HG03439 (cell line): Measurements from ENCODE around the gene BIRC2.

Experiments
- ATAC-seq: cut with Tn5 transposase; IDR thresholded peaks from one replicate; pipeline ENCODE4 v1.9.1; 2021; ENCODE audit warnings: mild to moderate bottlenecking, moderate library complexity; ENCODE audit not compliant: unreplicated experiment

Gene BIRC2

DNA sequence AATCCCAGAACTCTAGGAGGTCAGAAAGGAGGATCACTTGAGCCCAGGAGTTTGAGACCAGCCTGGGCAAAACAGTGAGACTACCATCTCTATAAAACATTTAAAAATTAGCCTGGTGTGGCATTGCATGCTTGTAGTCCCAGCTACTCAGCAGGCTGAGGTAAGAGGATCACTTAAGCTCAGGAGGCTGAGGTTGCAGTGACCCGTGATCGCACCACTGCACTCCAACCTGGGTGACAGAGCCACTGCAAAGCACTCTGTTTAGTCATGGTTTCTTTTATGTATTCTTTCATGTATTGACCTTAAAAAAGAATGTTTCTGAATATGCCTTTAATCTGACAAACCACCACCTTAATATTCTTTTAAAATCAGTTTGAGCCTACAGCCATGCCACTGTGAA is 52.2 kb downstream of the BIRC2 start:
- no peak for ATAC-seq

- no peak for ATAC-seq
Observed at GRCh38 chr11:102400603-102401002, 53.6 kb downstream of the BIRC2 start.

- ATAC-seq = no peak
Observed at GRCh38 chr11:102401905-102402304, 54.9 kb downstream of the BIRC2 start.

GRCh38 chr11:102402548-102402947 is 55.5 kb downstream of the BIRC2 start:
- ATAC-seq = no peak

- no peak for ATAC-seq
Observed at GRCh38 chr11:102405501-102405900, 58.5 kb downstream of the BIRC2 start.

GRCh38 chr11:102406099-102406498 is 59.1 kb downstream of the BIRC2 start:
- no peak for ATAC-seq

GRCh38 chr11:102407901-102408300 is 60.9 kb downstream of the BIRC2 start:
- no peak for ATAC-seq

DNA sequence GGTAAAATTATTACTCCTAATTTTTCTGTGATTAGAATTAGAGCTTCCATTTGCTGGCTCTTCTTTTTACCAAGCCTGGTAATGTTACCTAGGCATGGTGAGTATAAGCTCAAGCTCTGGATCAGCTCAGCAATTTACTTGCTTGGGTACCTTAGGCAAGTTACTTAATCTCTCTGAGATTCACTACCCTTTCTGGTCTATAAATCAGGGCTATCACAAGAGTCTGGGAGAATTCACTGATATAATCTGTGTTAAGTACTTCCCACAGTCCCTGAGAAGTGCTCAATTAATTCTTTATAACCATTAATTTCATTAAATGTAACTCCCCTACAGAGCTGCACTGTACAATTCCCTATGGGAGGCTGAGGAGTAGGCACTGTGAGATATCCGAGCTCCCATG is 61.3 kb downstream of the BIRC2 start:
- ATAC-seq = no peak

DNA sequence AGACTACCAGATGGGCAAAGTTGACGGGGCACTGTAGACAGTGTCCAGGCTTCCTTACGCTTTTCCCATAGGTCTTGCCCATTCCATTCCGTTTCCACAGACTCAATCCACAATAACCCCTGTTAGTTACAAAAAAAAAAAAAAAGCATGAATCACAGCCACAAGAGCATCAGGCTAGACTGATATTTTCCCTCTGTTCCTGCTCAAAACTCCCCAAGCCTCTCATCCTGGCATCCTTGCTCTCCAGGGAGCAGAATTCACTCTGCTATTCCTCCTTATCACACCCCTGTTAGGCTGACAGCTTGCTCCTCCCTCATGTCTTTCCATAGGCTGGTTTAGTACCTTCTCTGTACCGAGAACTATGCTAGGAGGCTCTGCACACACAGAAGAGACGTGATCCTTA is 63.4 kb downstream of the BIRC2 start:
- ATAC-seq = no peak

DNA sequence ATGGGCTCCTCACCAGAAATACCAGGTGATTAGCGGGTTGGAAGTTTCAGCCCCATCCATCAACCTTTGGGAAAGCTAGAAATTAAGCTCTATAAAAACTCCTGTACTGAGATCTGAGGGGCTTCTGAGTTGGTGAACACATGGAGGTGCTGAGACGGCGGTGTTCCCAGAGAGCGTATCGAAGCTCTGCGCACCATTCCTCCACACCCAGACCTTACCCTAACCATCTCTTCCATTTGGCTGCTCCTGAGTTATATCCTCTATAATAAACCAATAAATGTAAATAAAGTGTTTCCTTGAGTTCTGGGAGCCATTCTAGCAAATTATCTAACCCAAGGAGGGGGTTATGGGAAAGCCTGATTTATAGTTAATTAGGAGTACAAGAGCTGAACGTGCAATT is 64.1 kb downstream of the BIRC2 start:
- no peak for ATAC-seq

GRCh38 chr11:102413497-102413896 is 66.5 kb downstream of the BIRC2 start:
- ATAC-seq = no peak

DNA sequence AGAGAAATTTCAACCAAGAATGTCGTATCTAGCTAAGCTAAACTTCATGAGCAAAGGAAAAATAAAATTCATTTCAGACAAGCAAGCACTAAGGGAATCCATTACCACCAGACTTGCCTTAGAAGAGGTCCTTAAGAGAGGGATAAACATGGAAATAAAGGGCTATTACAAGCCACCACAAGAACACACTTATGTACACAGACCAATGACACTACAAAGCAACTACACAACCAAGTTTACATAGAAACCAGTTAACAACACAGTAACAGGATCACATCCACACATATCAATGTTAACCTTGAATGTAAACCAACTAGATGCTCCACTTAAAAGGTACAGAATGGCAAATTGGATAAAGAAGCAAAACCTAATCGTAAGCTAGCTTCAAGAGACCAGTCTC is 67.5 kb downstream of the BIRC2 start:
- ATAC-seq = no peak

DNA sequence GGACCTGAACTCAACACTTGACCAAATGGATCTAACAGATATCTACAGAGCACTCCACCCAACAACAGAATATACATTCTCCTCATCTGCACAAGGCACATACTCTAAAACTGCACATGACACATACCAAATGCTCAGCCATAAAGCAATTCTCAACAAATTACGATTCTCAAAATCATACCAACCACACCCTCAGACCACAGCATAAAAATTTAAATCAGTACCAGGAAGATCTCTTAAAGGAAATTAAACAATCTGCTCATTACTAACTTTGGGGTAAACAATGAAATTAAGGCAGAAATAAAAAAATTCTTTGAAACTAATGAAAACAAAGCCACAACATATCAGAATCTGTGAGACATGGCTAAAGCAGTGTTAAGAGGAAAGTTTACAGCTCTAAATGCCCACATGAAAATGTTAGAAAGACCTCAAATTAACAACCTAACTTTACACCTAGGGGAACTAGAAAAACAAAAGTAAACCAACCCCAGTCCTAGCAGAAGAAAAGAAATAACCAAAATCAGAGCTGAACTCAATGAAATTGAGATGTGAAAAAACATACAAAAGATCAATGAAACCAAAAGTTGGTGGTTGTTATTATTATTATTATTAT is 68.4 kb downstream of the BIRC2 start:
- no peak for ATAC-seq

- ATAC-seq = no peak
Observed at GRCh38 chr11:102416976-102417375, 70.0 kb downstream of the BIRC2 start.

GRCh38 chr11:102419181-102419580 is 72.2 kb downstream of the BIRC2 start:
- no peak for ATAC-seq

DNA sequence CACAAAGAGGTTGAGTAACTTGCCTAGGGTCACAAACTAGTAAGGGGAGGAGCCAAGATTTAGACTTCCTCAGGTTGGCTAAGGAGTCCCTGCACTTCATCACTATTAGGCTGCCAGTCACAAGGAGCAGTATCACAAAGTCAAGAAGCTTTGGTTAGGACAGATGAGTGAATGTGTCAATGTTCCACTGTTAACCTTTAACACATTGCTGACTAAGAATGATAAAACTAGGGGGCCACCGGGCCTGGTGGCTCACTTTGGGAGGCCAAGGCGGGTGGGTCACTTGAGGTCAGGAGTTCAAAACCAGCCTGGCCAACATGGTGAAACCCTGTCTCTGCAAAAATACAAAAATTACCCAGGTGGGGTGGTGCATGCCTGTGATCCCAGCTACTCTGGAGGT is 73.5 kb downstream of the BIRC2 start:
- ATAC-seq = peak; percentile 83

GRCh38 chr11:102421261-102421660 is 74.2 kb downstream of the BIRC2 start:
- ATAC-seq = no peak

DNA sequence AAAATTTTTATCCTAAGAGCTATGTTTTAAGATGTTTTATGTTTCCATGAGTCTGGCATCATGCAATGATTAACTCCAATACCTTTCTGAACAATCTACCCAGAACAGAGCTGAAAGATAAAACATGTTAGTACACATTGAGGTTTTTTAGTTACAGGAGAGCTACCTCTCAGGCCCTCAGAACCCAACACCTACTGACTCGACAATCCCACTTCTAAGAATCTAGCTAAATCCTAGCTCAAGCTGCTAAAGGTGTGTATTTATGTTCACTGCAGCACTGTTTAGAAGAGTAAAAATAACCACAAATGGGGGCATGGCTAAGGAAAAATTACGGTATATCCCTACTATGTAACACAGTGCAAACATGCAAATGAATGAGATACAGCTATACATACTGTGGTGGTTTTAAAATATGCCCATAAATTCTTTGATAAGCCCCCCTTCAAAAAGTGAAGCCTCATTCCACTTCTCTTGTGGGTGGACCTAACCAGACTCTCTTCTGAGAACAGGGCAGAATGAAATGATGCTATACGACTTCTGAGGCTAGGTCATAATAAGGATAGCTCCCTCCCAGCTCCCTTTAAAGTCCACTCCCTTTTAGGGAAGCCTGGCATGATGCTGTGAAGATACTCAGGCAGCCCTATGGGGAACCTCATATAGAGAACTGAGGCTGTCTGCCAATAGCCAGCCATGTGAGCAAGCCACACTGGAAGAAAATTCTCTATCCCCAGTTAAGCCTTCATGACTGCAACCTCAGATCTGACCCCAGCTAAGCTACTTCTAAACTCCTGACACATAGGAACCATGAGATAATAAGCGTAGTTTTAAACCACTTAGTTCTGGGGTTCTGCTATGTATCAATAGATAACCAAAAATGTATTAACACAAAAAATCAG is 76.1 kb downstream of the BIRC2 start:
- no peak for ATAC-seq

- ATAC-seq = no peak
Observed at GRCh38 chr11:102423936-102424335, 76.9 kb downstream of the BIRC2 start.

- ATAC-seq = no peak
Observed at GRCh38 chr11:102426000-102426399, 79.0 kb downstream of the BIRC2 start.

DNA sequence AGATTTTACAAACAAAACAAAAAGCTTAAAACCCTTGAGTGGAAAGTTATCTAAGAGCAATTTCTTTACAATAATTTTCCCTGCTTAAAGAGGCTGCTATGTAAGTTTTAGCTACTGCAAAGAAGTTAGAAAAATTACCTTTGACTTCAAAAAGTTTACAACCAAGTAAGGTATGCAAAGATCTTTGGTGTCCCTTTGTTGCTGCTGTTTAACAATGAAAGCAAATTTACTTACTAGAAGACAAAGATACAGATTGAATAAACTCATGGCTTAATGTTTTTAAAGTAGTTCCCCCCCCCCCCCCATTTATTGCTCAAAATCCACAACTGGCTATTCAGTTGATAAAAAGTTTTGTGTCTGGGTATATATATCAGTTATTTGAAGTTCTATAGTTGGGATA is 79.6 kb downstream of the BIRC2 start:
- no peak for ATAC-seq

DNA sequence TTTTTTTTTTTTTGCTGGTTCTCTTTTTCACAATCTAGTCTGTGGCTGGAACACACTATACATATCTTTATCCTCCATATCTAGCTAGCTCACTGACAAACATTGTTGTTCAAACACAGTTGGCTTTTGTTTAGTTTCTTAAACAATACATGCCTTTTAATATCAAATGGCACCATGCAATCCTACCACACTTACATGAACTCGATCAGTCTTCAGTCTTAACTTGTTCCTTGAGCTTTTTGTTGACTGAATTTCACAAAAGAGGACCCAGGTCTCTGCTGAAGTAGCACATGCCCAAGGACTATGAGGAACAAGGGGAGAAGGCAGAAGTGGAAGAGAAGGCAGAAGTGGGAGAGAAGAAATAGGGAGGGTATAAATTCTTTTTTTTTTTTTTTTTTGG is 80.1 kb downstream of the BIRC2 start:
- ATAC-seq = no peak
